NCI-H2227 (cell line): ENCODE data around the gene ZNF341.
"Not testable (repeated sequence)": the region's sequence is repeated elsewhere in the genome, so short reads cannot be mapped to it uniquely, and the experiment has no call there.

ENCODE experiments used
- DNase-seq: peaks from one replicate; lab custom pipeline; 2025; ENCODE audit not compliant: unreplicated experiment; lab: John Stamatoyannopoulos, UW

ZNF341 gene

DNA sequence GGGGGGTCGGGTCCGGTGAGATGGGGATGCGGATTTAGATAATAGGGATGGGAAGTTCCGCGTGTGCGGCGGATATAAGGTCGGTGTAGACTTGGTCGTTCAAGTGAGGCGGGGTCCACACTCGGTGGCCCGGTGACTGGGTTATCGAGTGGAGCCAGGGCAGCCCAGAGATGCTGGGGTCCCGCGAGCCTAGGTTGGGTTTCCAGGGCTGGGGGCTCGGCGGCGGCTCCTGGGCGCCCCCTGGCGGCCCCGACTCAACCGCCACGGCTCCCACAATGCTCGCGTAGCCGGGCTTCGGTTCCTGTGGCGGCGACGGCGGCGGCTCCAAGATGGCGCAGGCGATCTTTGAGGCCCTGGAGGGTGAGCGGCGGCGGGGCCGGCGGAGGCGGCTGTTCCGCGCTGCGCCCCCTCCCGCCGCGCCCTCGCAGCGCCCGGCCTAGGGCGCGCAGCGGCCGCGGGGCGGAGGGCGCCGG, at the start of gene ZNF341:
TSS of gene ZNF341 (plus strand) at position 304 of the 473 bp plus-strand sequence. CDS start at position 330, 26 bp downstream.
- DNase-seq, result peak; percentile 99

DNA sequence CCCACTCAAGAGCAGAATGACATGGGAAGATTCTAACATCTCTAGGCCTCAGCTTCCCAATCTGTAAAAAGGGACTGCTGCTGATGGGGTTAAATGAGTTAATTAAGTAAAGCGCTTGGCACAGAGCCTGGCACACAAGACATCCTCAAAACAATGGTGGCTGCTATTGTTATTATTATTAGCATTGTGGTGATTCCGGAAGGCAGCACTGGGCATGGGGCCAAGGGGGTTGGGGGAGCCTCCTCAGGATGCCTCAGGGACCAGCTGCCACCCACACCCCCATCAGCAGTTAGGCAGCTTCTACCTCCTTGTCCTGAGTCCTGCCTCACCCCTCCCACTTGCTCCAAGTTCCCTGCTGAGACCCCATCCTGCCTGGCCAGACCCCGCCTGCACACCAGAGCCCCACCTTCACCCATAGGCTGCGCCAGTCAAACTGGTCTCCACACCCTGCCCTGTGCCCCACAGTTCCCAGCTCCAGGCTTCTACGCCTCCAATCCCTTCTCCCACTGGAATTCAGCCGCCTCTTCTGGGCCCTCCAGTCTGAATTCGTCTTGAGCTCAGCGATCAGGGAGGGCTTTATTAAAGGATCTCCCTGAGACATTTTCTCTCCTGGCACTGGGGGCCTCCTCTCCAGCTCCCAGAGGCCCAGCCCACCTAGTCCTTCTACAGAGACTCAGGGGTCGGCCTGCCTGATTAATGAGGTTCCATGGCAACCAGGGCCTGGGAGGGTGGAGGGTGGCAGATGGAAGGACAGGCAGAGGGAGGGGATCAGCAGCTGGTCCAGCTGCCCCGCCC, 47.1 kb upstream of the ZNF341 start:
- peak; percentile 74 for DNase-seq

DNA sequence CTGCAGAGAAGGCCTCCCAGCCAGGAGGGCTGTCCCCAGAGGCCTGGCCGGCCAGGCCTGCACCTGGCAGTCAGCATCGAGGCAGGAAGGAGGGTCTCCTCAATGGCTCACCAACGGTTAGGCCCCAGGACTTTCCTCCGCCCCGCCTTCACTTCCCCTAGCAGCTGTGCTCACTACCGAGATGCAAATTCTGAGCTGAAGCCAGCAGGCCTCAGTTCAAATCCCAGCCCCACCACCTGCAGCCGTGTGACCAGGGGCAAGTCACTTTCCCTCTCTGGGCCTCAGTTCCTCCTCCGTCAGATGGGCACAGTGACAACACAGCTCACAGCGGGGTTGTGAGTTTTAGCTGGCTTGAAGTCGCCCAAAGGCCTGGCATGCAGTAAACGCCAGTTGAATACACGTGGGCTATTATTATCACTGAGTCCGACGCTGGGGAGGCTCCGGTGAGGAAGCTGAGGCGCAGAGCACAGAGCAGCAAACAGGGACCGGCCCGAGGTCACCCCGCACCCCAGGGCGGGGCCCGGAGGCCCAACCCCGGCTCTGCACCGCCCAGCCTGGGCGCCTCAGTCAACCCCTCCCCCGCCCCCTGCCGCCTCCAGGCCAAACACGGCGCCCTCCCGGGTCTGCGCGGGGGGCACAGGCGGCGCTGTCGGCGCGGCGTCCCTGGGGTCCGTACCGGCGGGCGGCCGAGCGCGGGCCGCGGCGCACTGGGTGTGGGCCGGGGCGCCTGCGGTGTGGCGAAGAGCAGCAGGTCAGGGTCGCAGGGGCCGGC, 46.3 kb upstream of the ZNF341 start:
- peak; percentile 53 for DNase-seq

GRCh38 chr20:33686100-33686983, 45.5 kb upstream of the ZNF341 start, which contains the start of gene E2F1:
TSS of gene E2F1 (minus strand) at chr20:33686385. CDS start at chr20:33686264, 121 bp downstream.
- DNase-seq, result peak; percentile 98

DNA sequence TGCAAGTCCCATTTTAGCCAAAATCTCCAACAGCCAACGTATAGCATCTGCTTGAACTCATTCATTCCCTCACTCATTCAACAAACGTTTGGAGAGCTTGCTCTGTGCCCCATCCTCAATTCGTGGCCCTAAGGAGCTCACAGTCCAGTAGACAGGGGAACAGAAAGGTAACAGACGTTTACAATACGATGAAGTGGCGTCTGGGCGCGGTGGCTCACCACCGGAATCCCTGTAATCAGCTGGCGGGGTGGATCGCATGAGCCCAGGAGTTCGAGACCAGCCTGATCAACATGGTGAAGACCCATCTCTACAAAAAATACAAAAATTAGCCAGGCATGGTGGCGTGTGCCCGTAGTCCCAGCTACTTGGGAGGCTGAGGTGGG, 44.8 kb upstream of the ZNF341 start:
- DNase-seq, result no peak

DNA sequence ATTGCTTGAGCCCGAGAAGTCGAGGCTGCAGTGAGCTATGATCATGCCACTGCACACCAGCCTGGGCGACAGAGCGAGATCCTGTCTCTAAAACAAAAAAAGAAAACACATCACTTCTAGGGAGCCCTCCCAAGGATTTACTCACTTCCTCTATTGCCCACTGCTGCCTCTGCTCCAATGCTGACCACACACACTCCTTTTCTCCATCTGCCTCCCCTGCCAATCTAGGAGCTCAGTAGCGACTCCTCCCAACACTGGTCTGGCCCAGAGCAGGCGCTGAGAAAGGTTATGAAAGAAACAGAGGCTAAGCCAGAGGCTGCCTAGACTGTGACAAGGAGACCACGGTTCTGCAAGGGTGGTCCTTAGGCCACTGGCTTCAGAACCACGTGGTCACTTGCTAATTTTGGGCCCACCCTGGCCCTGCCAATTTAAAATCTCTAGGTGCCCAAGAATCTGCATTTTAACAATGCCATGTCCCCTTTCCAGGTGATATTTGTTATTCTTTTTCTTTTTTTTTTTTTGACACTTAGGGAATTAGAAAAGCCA, 44.4 kb upstream of the ZNF341 start:
- DNase-seq, result no peak

DNA sequence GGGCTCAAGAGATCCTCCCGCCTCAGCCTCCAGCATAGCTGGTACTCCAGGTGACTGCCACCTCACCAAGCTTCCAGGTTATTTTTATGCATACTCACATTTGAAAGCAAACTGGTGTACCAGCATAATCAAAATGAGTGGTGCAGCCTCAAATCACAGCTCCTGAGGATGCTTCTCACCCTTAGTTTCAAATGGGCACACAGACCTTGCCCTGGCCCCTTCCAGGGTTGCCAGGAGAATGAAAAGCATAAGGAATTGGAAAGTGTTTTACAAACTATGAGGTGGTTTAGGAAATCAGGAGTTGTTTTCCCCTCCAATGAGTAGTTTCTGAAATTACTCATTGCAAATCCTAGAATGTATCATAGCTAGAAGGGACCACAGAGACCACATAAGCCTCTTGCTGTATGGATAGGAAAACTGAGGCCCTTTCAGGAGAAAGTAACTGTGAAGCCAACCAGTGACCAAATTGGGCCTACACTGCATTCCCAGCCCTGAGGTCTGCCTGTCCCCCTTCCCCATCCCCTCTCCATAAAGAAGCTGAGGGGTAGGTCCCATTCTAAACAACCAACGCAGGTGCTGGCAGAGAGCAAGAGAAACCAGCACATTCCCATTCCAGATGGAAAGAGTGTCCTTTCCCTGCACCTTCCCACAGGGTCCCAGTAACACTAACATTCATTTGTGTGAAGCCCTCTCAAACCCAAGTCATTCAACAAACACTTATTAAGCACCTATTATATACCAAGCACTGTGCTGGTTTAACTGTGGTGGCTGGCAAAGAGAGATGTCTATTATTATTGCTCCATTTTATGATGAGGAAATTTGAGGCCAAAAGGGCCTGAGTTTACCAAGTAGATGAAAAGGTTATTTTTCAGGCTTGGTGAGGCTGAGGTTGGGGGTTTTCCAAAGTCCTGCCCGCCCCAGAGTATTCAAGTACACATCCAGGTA, 43.5 kb upstream of the ZNF341 start:
- no peak for DNase-seq

DNA sequence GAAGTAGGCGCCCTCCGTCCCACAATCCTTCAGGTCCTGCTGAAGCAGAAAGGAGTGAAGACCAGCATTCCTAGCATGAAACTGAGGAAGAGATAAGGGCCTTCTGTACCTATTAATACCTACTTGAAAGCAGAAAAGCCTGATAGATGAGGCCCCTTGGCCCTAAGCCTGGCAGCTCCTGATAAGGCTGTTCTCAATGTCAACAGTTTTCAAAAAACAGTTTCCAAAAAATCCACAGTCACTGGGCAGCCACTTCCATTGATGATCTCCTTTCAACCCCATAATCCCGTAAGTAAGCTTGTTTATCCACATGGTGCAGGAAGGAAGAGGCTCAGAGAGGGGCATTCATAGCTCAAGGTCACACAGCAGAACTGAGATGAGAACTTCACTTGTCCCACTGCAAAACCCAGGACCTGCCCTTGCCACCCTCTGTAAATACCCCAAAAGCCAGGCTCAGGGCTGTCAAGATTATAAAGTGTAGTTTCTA, 42.8 kb upstream of the ZNF341 start:
- DNase-seq, result no peak

DNA sequence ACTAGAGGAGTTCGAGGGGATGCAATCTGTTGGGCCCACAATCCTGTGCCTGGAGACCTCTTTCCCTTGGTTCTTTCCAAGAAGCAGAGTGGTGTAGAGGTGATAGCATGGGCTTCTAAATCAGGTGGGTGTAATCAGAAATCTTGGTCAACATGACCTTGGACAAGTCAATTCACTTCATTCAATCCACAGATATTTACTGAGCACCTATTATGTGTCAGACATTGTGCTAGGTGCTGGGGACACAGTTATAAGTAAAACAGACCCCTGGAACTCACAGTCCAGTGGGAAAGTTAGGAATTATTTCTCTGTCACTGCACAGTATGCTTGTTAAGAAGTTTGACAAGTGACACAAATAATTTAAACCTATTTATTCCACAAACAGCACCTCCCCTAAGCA, 42.3 kb upstream of the ZNF341 start:
- DNase-seq, result no peak

DNA sequence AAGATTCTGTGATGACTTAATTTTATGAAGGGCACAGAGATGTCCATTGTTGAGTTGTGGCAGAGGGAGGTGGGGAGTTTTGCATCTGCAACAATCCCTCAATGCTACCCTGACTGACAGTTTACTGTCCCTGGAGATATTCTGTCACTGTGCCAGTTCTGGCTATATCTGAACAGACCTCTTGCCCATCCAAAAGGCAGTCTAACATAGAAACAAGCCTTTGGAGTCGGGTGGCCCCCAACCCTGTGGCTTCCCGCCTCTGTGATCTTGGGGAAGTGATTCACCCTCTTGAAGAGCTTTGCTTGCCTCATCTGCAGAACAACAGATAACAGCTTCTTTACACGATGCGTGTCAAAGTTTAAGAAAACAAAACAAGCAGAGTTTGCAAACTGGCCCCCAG, 41.8 kb upstream of the ZNF341 start:
- no peak for DNase-seq

DNA sequence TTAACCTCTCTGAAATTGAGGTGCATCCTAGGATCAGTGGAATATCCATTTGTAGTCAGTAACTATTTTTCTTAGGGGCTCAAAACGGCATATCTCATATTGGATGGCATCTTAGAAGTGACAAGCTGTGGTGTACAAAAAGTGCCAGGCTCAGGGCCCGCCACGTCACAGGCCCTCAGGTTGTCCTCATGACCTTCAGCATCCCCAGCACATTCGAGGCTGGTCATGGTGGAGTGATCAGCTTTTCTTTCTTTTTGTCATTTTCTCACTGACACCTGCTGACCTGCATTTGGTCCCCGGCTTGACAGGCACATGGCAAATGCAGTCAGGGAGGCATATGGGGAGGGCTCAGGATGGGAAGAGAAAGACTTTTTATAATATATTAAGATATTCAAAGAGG, 38.5 kb upstream of the ZNF341 start:
- no peak for DNase-seq

GRCh38 chr20:33693741-33694638, 37.8 kb upstream of the ZNF341 start:
- DNase-seq, result no peak

GRCh38 chr20:33694639-33695012, 37.2 kb upstream of the ZNF341 start:
- DNase-seq, result no peak

- DNase-seq, result no peak
These were observed 35.3 kb upstream of the ZNF341 start for GRCh38 chr20:33696448-33696847.

DNA sequence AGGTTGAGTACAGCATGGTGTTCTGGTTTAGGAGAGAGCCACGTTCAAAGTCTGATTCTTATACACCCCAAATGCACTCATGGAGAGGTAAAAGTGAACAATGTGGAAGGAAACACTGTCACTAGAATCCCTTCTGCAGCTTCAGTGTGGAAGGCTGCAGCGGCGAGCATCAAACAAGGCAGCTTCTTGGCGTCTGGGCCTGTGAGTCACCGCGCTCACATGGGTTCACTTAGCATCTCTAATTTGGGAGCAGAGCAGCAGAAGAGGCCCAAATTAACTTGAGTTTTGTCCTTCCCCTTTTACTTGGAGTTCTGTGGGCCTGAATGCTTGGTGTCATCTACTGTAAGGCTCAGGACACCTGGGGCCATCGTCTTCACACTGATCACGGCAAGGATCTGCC, 34.7 kb upstream of the ZNF341 start:
- DNase-seq, result no peak

DNA sequence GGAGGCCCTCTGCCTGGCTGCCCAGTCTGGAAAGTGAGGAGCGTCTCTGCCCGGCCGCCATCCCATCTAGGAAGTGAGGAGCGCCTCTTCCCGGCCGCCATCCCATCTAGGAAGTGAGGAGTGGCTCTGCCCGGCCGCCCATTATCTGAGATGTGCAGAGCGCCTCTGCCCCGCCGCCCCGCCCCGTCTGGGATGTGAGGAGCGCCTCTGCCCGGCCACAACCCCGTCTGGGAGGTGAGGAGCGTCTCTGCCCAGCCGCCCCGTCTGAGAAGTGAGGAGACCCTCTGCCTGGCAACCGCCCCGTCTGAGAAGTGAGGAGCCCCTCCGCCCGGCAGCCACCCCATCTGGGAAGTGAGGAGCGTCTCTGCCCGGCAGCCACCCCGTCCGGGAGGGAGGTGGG, 32.8 kb upstream of the ZNF341 start:
- not testable (repeated sequence) for DNase-seq

GRCh38 chr20:33700696-33701441, 30.9 kb upstream of the ZNF341 start:
- DNase-seq, result not testable (repeated sequence)
